NT2/D1 (cell line): ENCODE results near the gene SLC7A9.
A peak's percentile ranks its signal among the peaks of the same experiment; 100 is the strongest.
"Not testable (repeated sequence)": the region's sequence is repeated elsewhere in the genome, so short reads cannot be mapped to it uniquely, and the experiment has no call there.

Experiments used
- DNase-seq: peaks from one replicate; pipeline ENCODE4 v3.0.0-alpha.2; 2011; ENCODE audit warnings: low read depth, low spot score
- H3K27me3 ChIP-seq: 2 replicates; pipeline ENCODE4 v1.6.0; 2011; ENCODE audit warnings: mild to moderate bottlenecking; ENCODE audit not compliant: insufficient read length, insufficient read depth
- H3K36me3 ChIP-seq: 2 replicates; pipeline ENCODE4 v1.6.1; 2011; ENCODE audit warnings: mild to moderate bottlenecking, low read length, mixed read lengths; ENCODE audit not compliant: insufficient read depth, insufficient read length
- H3K4me1 ChIP-seq: 2 replicates; pipeline ENCODE4 v1.5.1; 2011; ENCODE audit not compliant: insufficient read depth, insufficient read length
- H3K4me3 ChIP-seq: 2 replicates; pipeline ENCODE4 v1.5.1; 2011; ENCODE audit warnings: low read depth; ENCODE audit not compliant: insufficient read length
- H3K9ac ChIP-seq: 2 replicates; pipeline ENCODE4 v1.6.0; 2011; ENCODE audit warnings: low read depth; ENCODE audit not compliant: insufficient read length
- H3K9me3 ChIP-seq: 2 replicates; pipeline ENCODE4 v1.5.1; 2011; ENCODE audit warnings: mild to moderate bottlenecking, low read length; ENCODE audit not compliant: insufficient read depth
- SUZ12 ChIP-seq: IDR thresholded peaks from 2 replicates; pipeline ENCODE4 v1.6.1; 2011; ENCODE audit not compliant: insufficient read length, insufficient read depth; ENCODE audit errors: extremely low read depth
- YY1 ChIP-seq: IDR thresholded peaks from 2 replicates; pipeline ENCODE4 v1.6.1; 2011; ENCODE audit not compliant: insufficient read length, insufficient read depth
- ZNF274 ChIP-seq: IDR thresholded peaks from 2 replicates; pipeline ENCODE4 v1.6.1; 2011; ENCODE audit warnings: mild to moderate bottlenecking, low read depth, low read length

Gene SLC7A9

DNA sequence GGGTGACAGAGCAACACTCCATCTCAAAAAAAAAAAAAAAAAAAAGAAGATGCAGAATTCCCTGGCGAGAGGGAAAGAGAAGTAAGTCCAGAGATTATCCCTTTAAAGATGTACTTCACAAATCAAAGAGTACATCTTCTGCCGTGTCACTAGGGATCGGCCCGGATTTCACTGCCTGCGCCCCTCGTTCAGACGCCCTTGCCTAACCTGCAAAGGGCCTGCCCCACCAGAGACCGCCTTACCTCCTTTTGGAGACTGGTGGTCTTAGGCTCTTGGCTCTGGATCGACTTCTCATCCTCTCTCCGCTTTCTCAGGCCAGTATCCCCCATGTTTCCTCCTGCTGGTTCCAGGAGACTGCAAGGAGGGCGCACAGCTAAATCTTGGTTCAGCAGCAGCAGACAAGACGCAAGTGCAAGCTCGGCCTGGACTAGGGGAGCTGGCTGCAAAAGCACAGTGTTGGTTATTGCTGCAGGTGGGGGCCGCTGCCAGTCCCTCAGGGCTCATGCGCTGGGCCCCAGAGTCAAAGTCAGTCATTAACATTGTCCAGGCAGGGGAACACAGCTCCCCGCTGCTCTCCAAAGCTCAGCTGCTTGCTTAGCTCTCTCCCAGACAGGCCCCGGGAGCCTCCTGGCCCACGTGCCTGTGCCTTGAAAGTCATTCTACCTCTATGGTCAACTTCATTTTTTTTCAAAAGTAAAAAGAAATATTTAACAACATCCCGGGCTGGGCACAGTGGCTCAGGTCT lies 1.2 kb downstream of the SLC7A9 start:
- no peak for DNase-seq
- Histone ChIP-seq H3K4me3 (no peak overlapping the region), H3K9ac (peak overlapping the region; percentile 4), H3K4me1 (peaks cover 8% of the 10 kb centered on the region), H3K36me3 (no peaks in the 10 kb centered on the region), H3K9me3 (no peaks in the 10 kb centered on the region), H3K27me3 (no peaks in the 10 kb centered on the region)
- no peak for TF ChIP-seq YY1
- no peak for TF ChIP-seq ZNF274
- TF ChIP-seq SUZ12 = no peak

DNA sequence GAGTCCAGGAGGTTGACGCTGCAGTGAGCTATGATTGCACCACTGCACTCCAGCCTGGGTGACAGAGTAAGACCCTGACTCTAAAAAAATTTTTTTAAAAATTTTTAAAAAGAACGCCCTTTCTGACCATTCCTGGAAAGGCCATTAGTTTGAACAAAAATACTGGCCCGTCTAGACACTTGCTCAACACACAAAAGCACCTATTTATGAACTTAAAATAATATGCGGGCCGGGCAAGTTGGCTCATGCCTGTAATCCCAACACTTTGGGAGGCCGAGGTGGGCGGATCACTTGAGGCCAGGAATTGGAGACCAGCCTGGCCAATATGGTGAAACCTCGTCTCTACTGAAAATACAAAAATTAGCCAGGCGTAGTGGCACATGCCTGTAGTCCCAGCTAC lies 2.1 kb downstream of the SLC7A9 start:
- H3K4me1 ChIP-seq, H3K9me3 ChIP-seq, DNase-seq, H3K27me3 ChIP-seq, H3K4me3 ChIP-seq, H3K36me3 ChIP-seq, H3K9ac ChIP-seq: not testable (repeated sequence)

- Histone ChIP-seq H3K27me3 (no peaks in the 10 kb centered on the region), H3K9me3 (no peaks in the 10 kb centered on the region), H3K4me3 (no peak overlapping the region), H3K36me3 (no peaks in the 10 kb centered on the region), H3K4me1 (peaks cover 6% of the 10 kb centered on the region), H3K9ac (peak overlapping the region; percentile 26)
- no peak for DNase-seq
- TF ChIP-seq YY1 (no peak), SUZ12 (no peak)
Measured at GRCh38 chr19:32866564-32867265, 2.9 kb downstream of the SLC7A9 start.

DNA sequence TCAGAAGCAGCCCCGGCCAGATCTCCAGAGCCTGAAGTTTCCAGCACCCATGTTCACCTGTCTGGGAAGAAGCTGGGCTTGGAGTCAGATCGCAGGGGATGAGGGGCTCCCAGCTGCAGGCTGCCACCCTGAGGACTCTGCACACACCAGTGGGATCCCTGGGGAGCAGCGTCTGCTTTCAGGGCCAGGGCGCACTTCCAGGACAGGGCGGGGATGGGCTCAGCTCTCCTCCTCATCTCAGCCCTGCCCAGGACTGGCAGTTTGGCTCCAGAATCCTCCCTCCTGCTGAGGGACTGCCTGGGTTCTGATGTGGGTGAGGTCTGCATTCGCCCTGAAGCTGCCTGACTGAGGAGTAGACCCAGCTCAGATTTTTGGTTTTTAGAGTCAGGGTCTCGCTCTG lies 3.5 kb downstream of the SLC7A9 start:
- Histone ChIP-seq H3K4me3 (no peak overlapping the region), H3K36me3 (no peaks in the 10 kb centered on the region), H3K9ac (no peak overlapping the region), H3K4me1 (peaks cover 6% of the 10 kb centered on the region), H3K9me3 (no peaks in the 10 kb centered on the region), H3K27me3 (no peaks in the 10 kb centered on the region)
- TF ChIP-seq SUZ12 (no peak), ZNF274 (no peak), YY1 (no peak)
- no peak for DNase-seq

- Histone ChIP-seq H3K9me3 (no peaks in the 10 kb centered on the region), H3K9ac (no peak overlapping the region), H3K4me3 (no peak overlapping the region), H3K27me3 (no peaks in the 10 kb centered on the region), H3K36me3 (no peaks in the 10 kb centered on the region), H3K4me1 (peaks cover 6% of the 10 kb centered on the region)
- TF ChIP-seq SUZ12 (no peak), ZNF274 (no peak), YY1 (no peak)
- no peak for DNase-seq
Measured at GRCh38 chr19:32865326-32865725, 4.2 kb downstream of the SLC7A9 start.

GRCh38 chr19:32864318-32865007 lies 5.1 kb downstream of the SLC7A9 start:
- no peaks in the 10 kb centered on the region for H3K27me3 ChIP-seq
- H3K36me3 ChIP-seq = no peaks in the 10 kb centered on the region
- peaks cover 6% of the 10 kb centered on the region for H3K4me1 ChIP-seq
- no peak for TF ChIP-seq SUZ12
- TF ChIP-seq ZNF274 = no peak
- no peak for TF ChIP-seq YY1
- DNase-seq = no peak
- no peak overlapping the region for H3K4me3 ChIP-seq
- no peaks in the 10 kb centered on the region for H3K9me3 ChIP-seq
- H3K9ac ChIP-seq = no peak overlapping the region

DNA sequence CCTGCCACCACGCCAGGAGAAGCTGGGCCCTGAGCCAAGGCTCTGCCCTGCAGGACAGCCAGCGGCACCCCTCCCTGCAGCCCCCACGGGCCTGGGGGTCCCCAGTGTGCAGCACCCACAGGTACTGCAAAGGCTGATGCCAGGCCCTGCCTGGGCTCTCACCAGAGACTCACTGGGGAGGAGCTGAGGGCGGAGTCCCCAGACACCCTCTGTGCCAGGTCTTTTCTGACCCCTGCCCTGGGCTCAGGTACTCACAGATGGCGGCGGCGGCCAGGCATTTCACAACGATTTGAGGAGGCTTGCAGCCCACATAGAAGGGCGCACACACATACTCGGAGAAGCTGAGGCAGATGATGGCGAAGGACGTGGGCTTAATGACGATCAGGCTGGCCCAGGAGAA lies 5.7 kb downstream of the SLC7A9 start:
- TF ChIP-seq SUZ12 (no peak), ZNF274 (no peak), YY1 (no peak)
- Histone ChIP-seq H3K9me3 (no peaks in the 10 kb centered on the region), H3K9ac (no peak overlapping the region), H3K4me3 (no peak overlapping the region), H3K36me3 (no peaks in the 10 kb centered on the region), H3K27me3 (no peaks in the 10 kb centered on the region), H3K4me1 (peaks cover 6% of the 10 kb centered on the region)
- no peak for DNase-seq
